ENCODE data around the gene YIPF6.

DNA sequence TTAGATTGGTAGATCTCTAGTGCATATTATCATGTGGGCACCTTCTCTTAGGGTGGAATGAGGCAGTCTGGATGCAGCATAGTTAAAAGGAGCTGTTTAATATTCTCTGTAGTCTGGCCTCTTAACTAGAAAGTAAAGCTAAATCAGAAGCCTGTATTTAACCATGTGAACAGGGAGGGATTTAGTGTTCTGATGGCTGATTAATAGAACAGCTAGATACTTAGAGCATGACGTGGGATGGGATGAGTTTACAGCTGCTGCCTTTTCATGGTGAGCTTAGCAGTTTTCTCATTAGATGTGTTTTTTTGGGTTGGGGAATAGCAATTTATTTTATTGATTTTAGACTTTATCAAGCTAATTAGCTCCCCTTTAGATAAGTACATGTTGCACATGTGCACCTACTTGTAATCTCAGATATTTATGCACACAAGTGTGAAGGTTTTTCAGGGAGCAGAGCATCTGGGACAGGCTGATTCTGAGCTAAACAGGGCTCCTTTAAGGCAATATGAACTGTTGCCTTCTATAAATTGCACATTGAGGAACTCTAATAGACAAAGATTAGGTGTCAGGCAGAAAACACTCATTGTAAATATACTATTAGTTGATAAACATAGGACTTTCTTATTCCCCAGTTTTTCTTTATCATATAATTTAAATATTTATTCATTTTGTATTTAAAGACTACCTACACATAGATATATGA is 34.1 kb downstream of the YIPF6 start:
- no peak for TF ChIP-seq CTCF (IDR thresholded peaks at IDR 0.05)
- no peak for TF ChIP-seq POLR2A (IDR thresholded peaks at IDR 0.05)

Measured in ovary (tissue), 3 donors.